ENCODE results near the gene BARX2. TPM values are rescaled to one million over a fixed set of nuclear protein-coding genes. Genes with fewer than 3 reads are reported as not detected.

The BARX2 gene
- total RNA-seq, 1 experiment from 2014 or later = 0.47 TPM

DNA sequence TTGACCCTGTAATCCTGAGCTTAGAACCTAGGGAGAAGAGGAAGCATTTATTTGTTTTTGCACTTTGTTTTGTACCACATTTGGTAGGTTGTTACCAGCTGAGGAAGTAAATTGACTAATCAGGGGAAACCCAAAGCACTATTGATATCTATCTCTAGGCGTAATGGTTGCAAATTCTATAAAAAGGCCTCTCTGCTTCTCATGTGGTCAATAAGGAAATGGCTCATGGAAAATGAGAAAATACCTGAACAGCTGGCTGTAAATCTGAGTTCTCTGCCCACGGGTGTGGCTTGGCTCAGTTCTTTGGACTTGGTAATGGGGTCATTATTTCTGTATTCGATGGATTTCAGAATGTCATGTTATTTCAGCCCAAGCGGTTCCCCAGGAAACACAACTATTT, 42.4 kb downstream of the BARX2 start:
- no peak overlapping the region for H3K4me3 ChIP-seq (ENCODE audit: low read length)
- H3K36me3 ChIP-seq (ENCODE audit: low read depth, low read length) = no peaks in the 10 kb centered on the region
- no peak overlapping the region for H3K4me2 ChIP-seq (ENCODE audit: low read length)
- H3F3A ChIP-seq (ENCODE audit: low read length, unreplicated experiment) = no peaks in the 10 kb centered on the region
- no peaks in the 10 kb centered on the region for H3K9me2 ChIP-seq (replicated peaks; ENCODE audit: low read length)
- ATAC-seq = no peak
- TF ChIP-seq CTCF (conservative IDR thresholded peaks at IDR 0.05; ENCODE audit: low read depth, low read length) (no peak), EZH2 (IDR thresholded peaks at IDR 0.05; ENCODE audit: low read length, unreplicated experiment) (no peak), EZH2phosphoT487 (IDR thresholded peaks at IDR 0.05; ENCODE audit: borderline replicate concordance, low read length) (no peak)
- ChIA-PET CTCF (no interaction called here), POLR2A (ENCODE audit: unreplicated experiment) (no interaction called here)
- H3K79me2 ChIP-seq (ENCODE audit: low read length) = no peaks in the 10 kb centered on the region
- intact Hi-C loops (cut with micrococcal nuclease) = no loop called here
- no TSS peak for BruUV-seq (replicated peaks)
- no peak for DNase-seq
- no peaks in the 10 kb centered on the region for H3K9me3 ChIP-seq (ENCODE audit: low read length)
- no peak overlapping the region for H3K27ac ChIP-seq (ENCODE audit: low read length)
- H3K4me1 ChIP-seq (ENCODE audit: insufficient read depth, low read length) = no peaks in the 10 kb centered on the region
- H4K20me1 ChIP-seq (ENCODE audit: low read length) = no peaks in the 10 kb centered on the region
- no peak overlapping the region for H3K9ac ChIP-seq (ENCODE audit: low read length)
- no peak overlapping the region for H2AFZ ChIP-seq (ENCODE audit: low read length)
- H3K27me3 ChIP-seq (ENCODE audit: low read length) = peaks cover 30% of the 10 kb centered on the region

- ATAC-seq (no peak), DNase-seq (no peak)
- Histone ChIP-seq H3K9ac (ENCODE audit: low read length) (no peak overlapping the region), H3K4me3 (ENCODE audit: low read length) (no peak overlapping the region), H3K27me3 (ENCODE audit: low read length) (peaks cover 42% of the 10 kb centered on the region), H3K4me1 (ENCODE audit: insufficient read depth, low read length) (no peaks in the 10 kb centered on the region), H3K79me2 (ENCODE audit: low read length) (no peaks in the 10 kb centered on the region), H3F3A (ENCODE audit: low read length, unreplicated experiment) (no peaks in the 10 kb centered on the region), H3K9me3 (ENCODE audit: low read length) (no peaks in the 10 kb centered on the region), H2AFZ (ENCODE audit: low read length) (no peak overlapping the region), H3K27ac (ENCODE audit: low read length) (no peak overlapping the region), H4K20me1 (ENCODE audit: low read length) (no peaks in the 10 kb centered on the region), H3K36me3 (ENCODE audit: low read depth, low read length) (no peaks in the 10 kb centered on the region), H3K4me2 (ENCODE audit: low read length) (no peak overlapping the region), H3K9me2 (replicated peaks; ENCODE audit: low read length) (no peaks in the 10 kb centered on the region)
- POLR2A ChIA-PET (ENCODE audit: unreplicated experiment) = no interaction called here
- TF ChIP-seq EZH2 (IDR thresholded peaks at IDR 0.05; ENCODE audit: low read length, unreplicated experiment) (no peak), EZH2phosphoT487 (IDR thresholded peaks at IDR 0.05; ENCODE audit: borderline replicate concordance, low read length) (no peak), CTCF (conservative IDR thresholded peaks at IDR 0.05; ENCODE audit: low read depth, low read length) (no peak)
- intact Hi-C loops (cut with micrococcal nuclease) = no loop called here
- BruUV-seq (replicated peaks) = no TSS peak
- CTCF ChIA-PET = no interaction called here
Observed at GRCh38 chr11:129419386-129419785, 43.7 kb downstream of the BARX2 start.

GRCh38 chr11:129423426-129423825, 47.8 kb downstream of the BARX2 start:
- H3K4me1 ChIP-seq (ENCODE audit: insufficient read depth, low read length) = no peaks in the 10 kb centered on the region
- no peaks in the 10 kb centered on the region for H3K9me2 ChIP-seq (replicated peaks; ENCODE audit: low read length)

More at GRCh38 chr11:129423426-129423825, 47.8 kb downstream of the BARX2 start:
- Histone ChIP-seq H3K27ac (ENCODE audit: low read length) (no peak overlapping the region), H3K36me3 (ENCODE audit: low read depth, low read length) (no peaks in the 10 kb centered on the region), H3K79me2 (ENCODE audit: low read length) (no peaks in the 10 kb centered on the region), H2AFZ (ENCODE audit: low read length) (no peak overlapping the region), H3F3A (ENCODE audit: low read length, unreplicated experiment) (no peaks in the 10 kb centered on the region), H3K4me2 (ENCODE audit: low read length) (no peak overlapping the region), H3K4me3 (ENCODE audit: low read length) (no peak overlapping the region), H3K9ac (ENCODE audit: low read length) (no peak overlapping the region), H3K27me3 (ENCODE audit: low read length) (peaks cover 69% of the 10 kb centered on the region), H3K9me3 (ENCODE audit: low read length) (no peaks in the 10 kb centered on the region), H4K20me1 (ENCODE audit: low read length) (no peaks in the 10 kb centered on the region)
- no peak for DNase-seq
- no TSS peak for BruUV-seq (replicated peaks)
- TF ChIP-seq EZH2phosphoT487 (IDR thresholded peaks at IDR 0.05; ENCODE audit: borderline replicate concordance, low read length) (no peak), CTCF (conservative IDR thresholded peaks at IDR 0.05; ENCODE audit: low read depth, low read length) (no peak), EZH2 (IDR thresholded peaks at IDR 0.05; ENCODE audit: low read length, unreplicated experiment) (no peak)
- ATAC-seq = no peak
- CTCF ChIA-PET = no interaction called here
- POLR2A ChIA-PET (ENCODE audit: unreplicated experiment) = no interaction called here
- intact Hi-C loops (cut with micrococcal nuclease) = no loop called here

All from PC-3 (cell line).